Upper lobe of left lung (tissue), 6 donors: ENCODE data around the gene CYCS. TPM values are rescaled to one million over a fixed set of nuclear protein-coding genes. Genes with fewer than 3 reads are reported as not detected.
"Not testable (repeated sequence)": the region's sequence is repeated elsewhere in the genome, so short reads cannot be mapped to it uniquely, and the experiment has no call there.

Experiments used
- ATAC-seq, 2 donors: fragments of 200-7000 bp; cut with Tn5 transposase; one replicate each; pipeline ENCODE4 v1.9.1; 2022; ENCODE audit warnings: mild to moderate bottlenecking in 2 of 2, moderate library complexity in 2 of 2; ENCODE audit not compliant: low FRiP score in 2 of 2
- DNase-seq, 2 donors: peaks; one replicate each; pipeline ENCODE4 v3.0.0-alpha.2; 2019 to 2020
- H3K27ac ChIP-seq, 4 donors: fragments of 200-600 bp; sonication (generic); one replicate each; pipeline ENCODE4 v1.5.1; 2016 to 2019
- H3K27me3 ChIP-seq, 4 donors: fragments of 200-600 bp; sonication (generic); one replicate each; pipeline ENCODE4 v1.5.1; 2017 to 2019
- H3K36me3 ChIP-seq, 4 donors: fragments of 200-600 bp; sonication (generic); one replicate each; pipeline ENCODE4 v1.5.1; 2016 to 2019
- H3K4me1 ChIP-seq, 4 donors: fragments of 200-600 bp; sonication (generic); one replicate each; pipeline ENCODE4 v1.5.1; 2018 to 2019
- H3K4me3 ChIP-seq, 4 donors: fragments of 200-600 bp; sonication (generic); one replicate each; pipeline ENCODE4 v1.5.1; 2017 to 2019; ENCODE audit warnings: mild to moderate bottlenecking in 2 of 4, moderate library complexity in 1 of 4
- H3K9me3 ChIP-seq, 4 donors: fragments of 200-600 bp; sonication (generic); one replicate each; pipeline ENCODE4 v1.5.1; 2018 to 2019
- CTCF ChIP-seq, 6 experiments: fragments of 450-650 bp in 4 of 6; fragments of 200-600 bp in 2 of 6; sonication (generic) in 2 of 6; IDR thresholded peaks; one replicate each; pipeline ENCODE4 v1.5.1; 2016 to 2019; ENCODE audit warnings: antibody characterized with exemption in 6 of 6
- EP300 ChIP-seq, 4 donors: sonication (generic); formaldehyde crosslinking; IDR thresholded peaks; one replicate each; pipeline ENCODE4 v1.5.1; 2017; ENCODE audit warnings: antibody characterized with exemption in 4 of 4, control low read depth in 2 of 4
- POLR2A ChIP-seq, 4 donors: fragments of 450-650 bp; IDR thresholded peaks; one replicate each; pipeline ENCODE4 v1.5.1; 2016 to 2017; ENCODE audit warnings: antibody characterized with exemption in 4 of 4, mild to moderate bottlenecking in 2 of 4
- POLR2AphosphoS5 ChIP-seq, 2 donors: sonication (generic); formaldehyde crosslinking; IDR thresholded peaks; one replicate each; pipeline ENCODE4 v1.5.1; 2017; ENCODE audit warnings: antibody characterized with exemption in 2 of 2
- WGBS, 2 donors: methylation state at CpG; one replicate each; pipeline ENCODE4 v1.1.5; 2017 to 2018; 5-methylcytosine and 5-hydroxymethylcytosine counted together
- total RNA-seq, 6 donors: library from RNA; depleted of rRNA in 4 of 6; stranded (reverse); fragments of >200 nt in 4 of 6; gene quantifications; one replicate each; pipeline versions ENCODE4 v1.1.0 to v1.2.1, GENCODE V29; 2016 to 2021
- donor health status: DM: no; HTN: no; CAD: no; lungs with moderate emphysema.
- donor health status: DM: no; HTN: yes; CAD: no; lungs with severe emphysema.

Gene CYCS
- total RNA-seq, 6 donors from 2014 or later: 7.3 to 69.4 (median 33.2) TPM

- Histone ChIP-seq H3K27me3 (no peaks in the 10 kb centered on the region), H3K27ac (no peak overlapping the region), H3K4me3 (no peak overlapping the region), H3K9me3 (no peaks in the 10 kb centered on the region), H3K4me1 (no peaks in the 10 kb centered on the region), H3K36me3 (no peaks in the 10 kb centered on the region)
- WGBS, 2 donors: 79 to 82% methylated on average over 4 of the region's 4 CpGs
- TF ChIP-seq CTCF (IDR thresholded peaks at IDR 0.05): no peak
- TF ChIP-seq EP300 (IDR thresholded peaks at IDR 0.05): no peak
- no peak for TF ChIP-seq POLR2AphosphoS5 (IDR thresholded peaks at IDR 0.05)
- TF ChIP-seq POLR2A (IDR thresholded peaks at IDR 0.05): no peak
- DNase-seq: no peak
- no peak for ATAC-seq
Observed at GRCh38 chr7:25083201-25083600, 41.9 kb downstream of the CYCS start.

GRCh38 chr7:25082041-25082440 lies 43.0 kb downstream of the CYCS start:
- DNase-seq, H3K27ac ChIP-seq, H3K27me3 ChIP-seq, H3K4me3 ChIP-seq, H3K9me3 ChIP-seq, H3K36me3 ChIP-seq, H3K4me1 ChIP-seq, ATAC-seq: not testable (repeated sequence)
- WGBS, 2 donors: 80 to 82% methylated on average over 4 of the region's 4 CpGs

- Histone ChIP-seq H3K4me3 (no peak overlapping the region), H3K4me1 (no peaks in the 10 kb centered on the region), H3K27me3 (no peaks in the 10 kb centered on the region), H3K27ac (no peak overlapping the region), H3K36me3 (no peaks in the 10 kb centered on the region), H3K9me3 (no peaks in the 10 kb centered on the region)
- 88 to 94% methylated on average over 4 of the region's 4 CpGs for WGBS, 2 donors
- TF ChIP-seq POLR2A (IDR thresholded peaks at IDR 0.05): no peak
- no peak for TF ChIP-seq POLR2AphosphoS5 (IDR thresholded peaks at IDR 0.05)
- TF ChIP-seq CTCF (IDR thresholded peaks at IDR 0.05): no peak
- TF ChIP-seq EP300 (IDR thresholded peaks at IDR 0.05): no peak
- no peak for DNase-seq
- no peak for ATAC-seq
Observed at GRCh38 chr7:25077096-25077495, 48.0 kb downstream of the CYCS start.

GRCh38 chr7:25075459-25075858 lies 49.6 kb downstream of the CYCS start:
- Histone ChIP-seq H3K4me3 (no peak overlapping the region), H3K4me1 (no peaks in the 10 kb centered on the region), H3K27ac (no peak overlapping the region), H3K27me3 (no peaks in the 10 kb centered on the region), H3K36me3 (no peaks in the 10 kb centered on the region), H3K9me3 (no peaks in the 10 kb centered on the region)
- DNase-seq: no peak
- no peak for TF ChIP-seq POLR2A (IDR thresholded peaks at IDR 0.05)
- no peak for TF ChIP-seq EP300 (IDR thresholded peaks at IDR 0.05)
- no peak for TF ChIP-seq POLR2AphosphoS5 (IDR thresholded peaks at IDR 0.05)
- TF ChIP-seq CTCF (IDR thresholded peaks at IDR 0.05): no peak
- no peak for ATAC-seq
- 79 to 82% methylated on average over 8 of the region's 8 CpGs for WGBS, 2 donors

- H3K27ac ChIP-seq: no peak overlapping the region
- 13 to 29% methylated on average over 2 of the region's 2 CpGs for WGBS, 2 donors
- H3K4me3 ChIP-seq: no peak overlapping the region
- peaks cover 0 to 9% (median 7%) of the 10 kb centered on the region in 4 donors for H3K4me1 ChIP-seq
- H3K27me3 ChIP-seq: no peaks in the 10 kb centered on the region
- DNase-seq (peak in 1 of 2 donors; percentile 29), ATAC-seq (no peak)
- TF ChIP-seq POLR2AphosphoS5 (IDR thresholded peaks at IDR 0.05) (no peak), CTCF (IDR thresholded peaks at IDR 0.05) (no peak), EP300 (IDR thresholded peaks at IDR 0.05) (no peak), POLR2A (IDR thresholded peaks at IDR 0.05) (no peak)
- H3K9me3 ChIP-seq: no peaks in the 10 kb centered on the region
- H3K36me3 ChIP-seq: no peaks in the 10 kb centered on the region
Observed at GRCh38 chr7:25073451-25073850, 51.6 kb downstream of the CYCS start.

Other genes starting within 250 kb of the CYCS start
- 10 to 100 TPM; 17.5 to 55.5 (median 21.7) TPM for gene OSBPL3, start 145.1 kb downstream of the CYCS start, total RNA-seq
- not detected for gene NPVF, start 103.2 kb upstream of the CYCS start, total RNA-seq